ENCODE results near the gene FRAS1. TPM values are rescaled to one million over a fixed set of nuclear protein-coding genes. Genes with fewer than 3 reads are reported as not detected.
"Not testable (repeated sequence)": the region's sequence is repeated elsewhere in the genome, so short reads cannot be mapped to it uniquely, and the experiment has no call there.

The FRAS1 gene
- total RNA-seq, 1 experiment from 2014 or later, result under 0.01 TPM

DNA sequence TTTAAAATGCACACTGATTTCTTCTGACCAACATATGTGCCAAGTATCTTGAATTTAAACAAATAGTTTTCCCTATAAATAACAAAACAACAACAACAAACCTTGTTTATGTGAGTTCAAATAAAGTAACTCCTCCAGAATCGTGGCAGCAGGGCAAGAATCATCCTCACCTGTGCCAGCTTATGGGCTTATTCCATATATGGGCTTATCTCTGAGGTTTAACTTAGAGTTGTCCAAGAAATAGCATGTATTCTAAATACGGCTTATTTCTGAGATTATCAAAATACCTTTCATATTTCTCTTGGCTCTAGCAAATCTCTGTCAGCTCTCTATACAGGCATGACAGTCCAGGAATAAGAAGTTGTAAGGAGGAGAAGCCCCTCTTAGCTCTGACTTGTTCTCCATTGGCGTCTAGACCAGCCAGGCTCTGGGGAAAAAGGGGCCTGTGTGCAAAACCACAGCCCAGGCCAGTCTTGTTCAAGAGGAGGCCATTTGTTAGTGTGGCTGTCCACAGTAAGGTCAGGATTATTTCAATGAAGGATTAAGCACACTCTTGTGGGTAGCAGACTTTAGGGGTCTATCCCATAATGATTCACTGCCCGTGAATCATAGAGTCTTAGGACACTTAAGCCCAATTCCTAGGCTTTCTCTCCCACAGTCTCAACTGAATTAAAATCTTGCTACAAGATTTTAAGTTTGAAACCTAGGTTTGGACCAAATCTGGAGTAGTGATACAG lies 63.2 kb downstream of the FRAS1 start:
- DNase-seq (ENCODE audit: low read depth), result no peak

DNA sequence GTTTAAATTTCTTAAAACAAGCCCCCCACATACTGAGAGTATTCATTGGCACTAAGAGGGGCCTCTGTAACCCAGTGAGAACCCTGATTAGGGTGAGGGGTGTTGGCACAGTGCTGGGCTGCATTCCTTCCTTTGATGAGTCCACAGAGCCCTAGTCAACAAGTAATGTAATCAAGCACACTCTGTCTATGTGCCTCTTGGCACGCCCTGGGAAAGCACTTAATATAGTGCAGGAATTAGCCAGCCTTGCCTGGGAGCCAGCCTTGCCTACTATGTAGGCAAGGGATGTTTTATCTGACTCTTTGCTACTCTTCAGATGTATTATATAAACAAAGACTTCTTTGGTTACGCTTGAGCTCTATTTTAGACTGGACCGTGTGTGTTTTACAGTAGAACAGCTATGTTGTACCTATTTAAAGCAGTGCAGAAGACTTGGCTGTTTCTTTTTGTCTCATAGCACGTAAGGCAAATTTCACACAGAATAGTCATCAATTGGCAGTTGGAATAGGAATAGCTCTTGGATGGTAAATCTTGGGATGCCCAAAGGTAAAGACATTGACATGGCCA lies 64.3 kb downstream of the FRAS1 start:
- no peak for DNase-seq (ENCODE audit: low read depth)

DNA sequence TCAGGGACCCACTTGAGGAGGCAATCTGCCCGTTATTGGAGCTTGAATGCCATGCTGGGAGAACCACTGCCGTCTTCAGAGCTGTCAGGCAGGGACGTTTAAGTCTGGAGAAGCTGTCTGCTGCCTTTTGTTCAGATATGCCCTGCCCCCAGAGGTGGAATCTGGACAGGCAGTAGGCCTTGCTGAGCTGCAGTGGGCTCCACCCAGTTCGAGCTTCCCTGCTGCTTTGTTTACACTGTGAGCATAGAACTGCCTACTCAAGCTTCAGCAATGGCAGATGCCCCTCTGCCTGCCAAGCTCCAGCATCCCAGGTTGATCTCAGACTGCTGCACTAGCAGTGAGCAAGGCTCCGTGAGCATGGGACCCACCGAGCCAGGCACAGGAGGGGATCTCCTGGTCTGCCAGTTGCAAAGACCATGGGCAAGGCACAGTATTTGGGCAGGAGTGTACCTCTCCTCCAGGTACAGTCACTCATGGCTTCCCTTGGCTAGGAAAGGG lies 68.8 kb downstream of the FRAS1 start:
- DNase-seq (ENCODE audit: low read depth), result not testable (repeated sequence)

DNA sequence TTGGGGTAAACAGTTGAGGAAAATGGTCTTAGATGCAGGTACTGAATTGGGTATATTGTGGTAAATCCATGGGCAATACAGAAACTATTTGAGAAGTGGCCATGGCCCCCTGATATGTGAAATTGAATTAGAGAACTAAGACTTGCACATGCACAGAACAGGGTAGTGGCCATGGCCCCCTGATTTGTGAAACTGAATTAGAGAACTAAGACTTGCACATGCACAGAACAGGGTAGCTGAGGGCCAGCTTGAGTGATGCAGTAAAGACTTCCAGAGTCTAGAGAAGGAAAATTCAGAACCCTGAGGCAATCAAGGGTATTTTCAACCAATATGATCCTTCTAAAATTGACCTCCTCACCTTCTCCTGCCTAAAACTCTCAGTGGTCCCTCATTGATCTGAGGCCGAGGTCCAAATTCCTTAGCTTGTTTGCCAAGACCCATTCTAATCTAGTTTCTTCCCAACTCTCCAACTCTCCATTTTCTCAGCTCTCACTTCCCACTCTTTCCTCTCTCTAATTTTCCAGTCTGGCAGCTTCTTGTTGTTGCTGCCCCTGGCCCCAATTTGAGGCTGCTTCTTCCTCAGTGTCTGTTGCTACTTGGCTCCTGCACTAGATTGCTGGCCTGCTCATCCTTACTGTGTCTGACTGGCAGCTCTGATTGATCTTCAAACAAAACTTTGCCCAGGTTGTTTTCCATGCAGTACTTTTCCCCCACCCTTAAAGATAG lies 72.4 kb downstream of the FRAS1 start:
- DNase-seq (ENCODE audit: low read depth), result no peak

DNA sequence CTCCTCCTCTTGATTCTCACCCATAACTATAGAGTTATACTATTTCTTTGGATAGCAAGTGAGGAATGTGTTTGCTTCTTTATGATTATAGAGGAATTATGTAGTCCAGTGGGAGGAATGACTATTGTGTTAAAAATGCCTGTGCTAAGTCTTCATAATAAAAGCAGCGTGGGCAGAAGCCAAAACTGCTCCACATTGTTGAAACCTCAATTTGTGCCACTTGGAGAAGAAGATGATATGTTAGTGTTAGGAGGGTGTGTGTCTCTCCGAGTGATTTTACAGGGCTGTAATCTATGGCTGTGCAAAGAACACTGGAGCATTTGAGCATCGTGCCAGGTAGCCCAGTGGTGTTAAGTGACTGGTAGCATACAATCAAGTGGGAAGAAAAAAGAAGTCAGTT lies 74.3 kb downstream of the FRAS1 start:
- DNase-seq (ENCODE audit: low read depth), result no peak

DNA sequence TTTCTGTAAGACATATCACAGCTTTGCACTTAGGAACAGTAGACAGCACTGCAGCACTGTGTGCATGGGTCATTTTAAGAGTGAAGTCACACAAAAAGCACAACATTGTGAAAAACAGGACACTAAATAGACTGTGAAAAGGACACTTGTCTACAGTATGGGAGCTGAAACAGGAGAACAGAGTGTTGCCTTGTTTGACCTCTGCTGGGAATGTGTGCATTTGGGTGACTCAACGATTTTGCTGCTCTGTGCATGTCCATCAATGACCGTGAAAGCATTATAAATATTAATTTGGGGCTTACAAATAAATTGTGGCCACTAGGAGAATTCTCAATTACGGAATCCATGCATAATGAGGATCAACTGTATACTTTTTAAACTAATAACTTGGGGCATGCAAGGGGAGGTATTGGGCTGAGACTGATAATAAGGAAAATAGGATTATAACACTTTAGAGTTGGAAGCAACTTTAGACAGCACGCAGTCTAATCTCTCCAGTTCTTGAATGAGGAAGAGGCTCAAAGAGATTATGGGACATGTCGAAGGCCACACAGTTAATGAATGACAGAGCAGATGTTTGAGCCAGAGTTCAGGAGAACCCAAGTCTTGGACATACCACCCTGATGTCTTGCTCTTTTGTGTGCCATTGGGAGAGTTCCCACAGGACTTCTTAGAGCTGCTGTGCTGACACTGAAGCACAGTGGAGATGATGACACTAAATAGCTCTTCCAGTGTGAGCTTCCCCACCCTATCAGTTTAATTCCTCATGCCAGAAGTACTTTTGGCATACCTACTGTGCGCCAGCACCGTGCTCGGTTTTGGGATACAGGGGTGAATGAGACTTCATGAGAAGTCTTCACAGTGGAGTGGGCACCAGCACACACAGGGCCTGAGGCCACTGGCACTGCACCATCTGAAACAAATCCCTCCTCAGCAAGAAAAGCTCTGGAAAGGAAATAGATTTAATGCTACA lies 79.3 kb downstream of the FRAS1 start:
- DNase-seq (ENCODE audit: low read depth), result no peak

DNA sequence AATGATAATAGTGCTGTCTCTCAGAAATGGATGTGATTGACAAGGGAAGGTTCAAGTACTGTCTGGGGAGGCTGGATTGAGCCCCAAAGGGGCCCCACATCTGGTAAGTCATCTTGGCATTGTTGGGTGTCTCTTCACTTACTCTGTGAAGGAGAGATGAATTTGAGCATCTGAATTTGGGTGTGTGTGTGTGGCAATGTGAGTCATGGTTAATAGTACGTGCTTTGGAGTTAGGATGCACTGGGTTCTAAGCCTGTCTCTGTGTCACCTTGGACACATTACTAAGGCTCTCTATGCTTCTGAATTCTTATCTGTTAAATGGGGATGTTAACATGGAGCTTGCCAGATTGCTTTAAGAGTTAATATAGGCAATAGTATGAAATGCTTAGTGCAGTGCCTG lies 80.4 kb downstream of the FRAS1 start:
- DNase-seq (ENCODE audit: low read depth), result no peak

DNA sequence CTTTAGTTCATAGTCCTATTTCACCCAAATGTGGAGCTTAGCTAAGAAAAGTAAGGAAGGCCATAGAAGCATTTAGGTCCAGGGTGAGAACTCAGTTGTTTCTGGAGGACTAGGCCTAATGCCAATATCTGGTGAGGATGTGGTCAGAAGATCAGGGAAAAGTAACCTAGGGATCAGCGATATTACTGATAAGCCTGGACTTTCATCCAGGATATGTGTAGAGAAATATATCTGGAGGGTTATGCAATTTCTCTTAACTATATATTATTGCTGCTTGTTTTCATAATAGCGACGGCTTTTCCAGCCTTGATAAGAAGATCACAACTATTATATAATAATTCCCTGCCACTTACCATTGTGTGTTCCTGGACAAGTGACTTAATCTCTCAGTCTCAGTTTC lies 81.1 kb downstream of the FRAS1 start:
- DNase-seq (ENCODE audit: low read depth), result no peak

DNA sequence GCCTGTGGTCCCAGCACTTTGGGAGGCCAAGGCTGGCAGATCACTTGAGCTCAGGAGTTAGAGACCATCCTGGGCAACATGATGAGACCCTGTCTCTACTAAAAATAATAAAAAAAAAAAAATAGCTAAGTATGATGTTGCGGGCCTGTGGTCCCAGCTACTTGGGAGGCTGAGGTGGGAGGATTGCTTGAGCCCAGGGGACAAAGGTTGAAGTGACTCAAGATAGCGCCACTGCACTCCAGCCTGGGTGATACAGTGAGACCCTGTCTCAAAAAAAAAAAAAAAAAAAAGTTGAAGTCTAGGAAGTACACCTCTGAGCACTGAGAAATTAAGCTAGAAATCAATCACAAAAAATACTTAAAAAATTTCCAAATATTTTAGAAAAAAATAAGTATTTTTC lies 86.5 kb downstream of the FRAS1 start:
- DNase-seq (ENCODE audit: low read depth), result no peak

DNA sequence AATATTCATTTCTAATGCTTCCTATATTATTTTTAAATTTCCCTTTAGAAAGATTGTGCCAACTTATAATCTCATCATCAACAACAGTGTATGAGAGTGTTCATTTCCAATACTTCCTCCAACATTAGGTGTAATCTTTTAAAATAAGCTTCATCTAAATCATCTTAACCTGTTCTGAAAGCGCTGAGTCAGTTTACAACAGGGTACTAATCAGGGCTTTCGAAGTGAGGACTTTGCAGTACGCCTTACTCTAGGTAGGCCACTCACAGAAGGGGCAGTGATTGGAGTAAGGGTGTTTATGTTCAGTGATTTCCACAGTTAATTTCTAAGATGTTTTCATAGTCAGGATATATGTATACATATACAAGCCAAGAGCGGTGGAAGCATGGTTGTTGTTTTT lies 87.9 kb downstream of the FRAS1 start:
- no peak for DNase-seq (ENCODE audit: low read depth)

DNA sequence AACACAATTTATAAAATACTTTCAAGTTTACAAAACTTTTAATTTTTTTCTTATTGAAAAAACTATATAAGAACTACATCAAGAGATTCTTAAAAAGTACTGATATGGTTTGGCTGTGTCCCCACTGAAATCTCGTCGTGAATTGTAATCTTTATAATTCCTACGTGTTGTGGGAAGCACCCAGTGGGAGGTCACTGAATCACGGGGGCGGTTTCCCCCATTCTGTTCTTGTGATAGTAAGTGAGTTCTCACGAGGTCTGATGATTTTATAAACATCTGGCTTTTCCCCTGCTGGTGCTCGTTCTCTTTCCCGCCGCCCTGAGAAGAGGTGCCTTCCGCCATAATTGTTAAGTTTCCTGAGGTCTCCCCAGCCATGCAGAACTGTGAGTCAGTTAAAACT lies 88.5 kb downstream of the FRAS1 start:
- no peak for DNase-seq (ENCODE audit: low read depth)

DNA sequence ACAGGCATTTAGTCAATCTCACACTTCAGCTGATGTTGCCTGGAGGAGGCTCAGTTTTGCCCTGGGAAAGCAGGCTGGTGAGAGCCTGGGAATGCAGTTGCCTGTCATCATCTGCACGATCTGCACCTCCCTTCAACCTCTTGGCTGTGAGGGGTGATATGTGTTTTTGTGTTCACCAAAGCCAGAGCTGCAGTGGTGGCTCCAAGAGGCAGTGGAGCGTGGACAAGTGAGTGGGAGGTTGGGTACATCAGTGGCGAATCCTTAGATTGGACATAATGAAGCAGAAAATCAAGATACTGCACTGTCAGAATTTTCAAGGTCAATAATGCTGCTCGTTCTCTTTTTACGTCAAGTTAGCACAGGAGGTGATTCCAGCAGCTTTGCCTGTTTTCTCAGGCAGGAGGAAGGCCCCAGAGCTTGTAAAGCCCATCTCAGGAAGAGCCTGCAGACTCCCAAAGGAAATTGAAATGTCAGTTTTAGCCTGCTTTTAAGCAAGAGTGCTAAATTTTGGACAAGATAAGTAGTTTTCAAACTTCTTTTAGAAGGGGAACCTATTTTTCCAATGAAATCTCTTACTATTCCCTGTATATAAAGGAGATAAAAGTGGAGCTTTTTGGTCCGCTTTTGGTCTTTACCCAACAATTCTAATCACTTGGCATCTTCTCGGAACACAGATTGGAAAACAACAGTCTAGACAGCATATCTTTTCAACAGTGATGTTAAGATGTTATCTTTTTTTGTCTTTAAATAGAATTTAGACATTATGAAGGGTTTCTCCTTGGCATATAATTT lies 92.8 kb downstream of the FRAS1 start:
- no peak for DNase-seq (ENCODE audit: low read depth)

DNA sequence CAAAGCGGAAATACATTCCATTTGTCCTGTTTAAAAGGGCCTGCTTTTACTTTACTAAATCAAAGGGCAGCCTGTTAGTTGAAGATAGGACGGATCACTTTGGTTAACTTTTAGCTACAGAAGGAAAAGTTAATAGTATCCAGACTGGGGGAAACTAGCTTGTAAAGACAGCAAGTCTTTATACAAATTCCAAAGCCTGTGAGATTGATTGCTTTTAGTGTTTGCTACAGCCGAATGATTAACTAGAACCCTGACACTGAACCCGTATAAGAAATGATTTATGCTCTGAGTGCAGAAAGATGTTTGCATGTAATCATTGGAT lies 93.4 kb downstream of the FRAS1 start:
- DNase-seq (ENCODE audit: low read depth), result no peak

DNA sequence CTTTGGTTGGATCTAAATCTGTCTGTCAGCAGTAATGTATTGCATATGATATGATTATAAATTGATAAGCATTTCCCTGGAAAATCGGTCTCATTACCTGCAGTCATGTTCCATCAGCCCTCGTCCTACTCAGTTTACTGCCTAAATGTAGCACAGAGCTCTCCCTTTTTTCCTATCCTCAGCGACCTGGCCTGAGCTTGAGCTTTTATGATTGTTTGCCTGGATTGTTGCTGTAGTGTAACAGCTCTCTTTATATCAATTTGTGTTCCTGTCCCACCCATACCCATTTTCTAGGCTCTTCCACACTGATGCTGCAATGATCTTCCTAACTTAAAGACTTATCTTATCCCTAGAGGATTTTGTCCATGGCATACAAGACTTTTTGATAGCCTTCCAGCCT lies 95.7 kb downstream of the FRAS1 start:
- no peak for DNase-seq (ENCODE audit: low read depth)

DNA sequence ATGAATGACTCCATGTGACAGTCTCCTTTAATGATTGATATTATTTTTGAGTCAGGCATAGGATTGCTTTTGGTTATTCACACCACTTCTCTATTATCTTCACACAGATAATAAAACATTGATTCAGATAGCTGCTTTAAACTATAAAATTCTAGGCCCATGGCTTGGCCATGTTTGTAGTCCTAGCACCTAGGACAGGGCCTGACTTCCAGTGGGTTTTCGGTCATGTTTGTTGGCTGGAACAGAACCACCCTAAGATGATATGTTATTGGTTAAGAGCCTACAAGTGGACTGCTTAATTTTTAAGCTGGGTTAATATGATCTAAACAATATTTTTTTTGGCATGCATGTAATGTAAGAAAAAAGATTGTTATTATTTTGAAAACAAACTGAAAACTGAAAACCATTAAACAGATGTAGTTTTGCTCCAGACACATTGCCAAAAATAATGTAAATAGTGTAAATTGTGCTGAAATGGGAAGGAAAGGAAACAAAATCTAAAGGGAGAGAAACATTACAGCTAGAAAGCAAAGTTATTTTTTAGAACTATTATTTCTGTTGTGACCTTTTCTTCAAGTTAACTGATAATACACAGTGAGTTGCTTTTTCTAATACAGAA lies 98.0 kb downstream of the FRAS1 start:
- DNase-seq (ENCODE audit: low read depth), result no peak

DNA sequence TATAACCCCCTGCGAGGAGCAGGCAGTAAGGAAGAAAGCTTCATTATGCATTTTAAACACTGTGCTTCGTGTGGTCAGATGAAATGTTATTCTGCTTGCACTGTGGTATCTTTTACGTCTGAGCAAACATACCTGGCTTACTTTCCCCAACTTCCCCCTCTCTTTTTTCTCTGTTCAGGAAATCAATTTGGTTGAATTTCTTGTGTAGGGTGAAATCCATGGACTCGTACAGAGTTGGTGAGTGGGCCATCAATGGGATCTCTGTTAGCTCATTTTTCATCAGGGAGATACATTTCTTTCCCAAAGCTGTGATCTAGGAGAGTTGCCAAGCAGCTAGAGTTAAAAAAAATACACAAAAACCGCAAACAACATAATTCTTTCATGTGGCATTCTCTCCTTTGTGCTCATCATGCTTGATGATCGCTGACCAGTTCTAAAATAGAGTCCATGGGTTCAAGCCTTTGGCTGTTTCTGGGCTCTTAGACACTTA lies 98.5 kb downstream of the FRAS1 start:
- peak; percentile 26 for DNase-seq (ENCODE audit: low read depth)

DNA sequence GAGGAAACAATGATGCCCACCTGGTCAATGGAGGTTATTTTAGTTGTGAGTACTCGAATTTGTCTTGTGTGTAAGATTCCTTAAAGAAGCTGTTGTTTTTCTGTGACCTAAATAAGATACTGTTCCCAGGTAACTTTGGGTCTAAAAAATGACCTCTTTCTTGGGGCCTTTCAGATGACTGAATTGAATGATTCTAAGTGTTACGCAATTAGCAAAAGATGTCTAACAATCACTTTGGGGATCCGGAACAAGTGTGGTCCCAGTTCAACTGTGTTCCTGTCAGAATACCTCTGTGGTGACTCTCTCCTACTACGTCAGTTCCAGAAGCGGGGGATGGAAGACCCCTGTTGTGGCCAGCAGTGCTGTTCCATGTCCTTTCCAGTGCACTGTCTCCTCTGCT lies 99.4 kb downstream of the FRAS1 start:
- no peak for DNase-seq (ENCODE audit: low read depth)

DNA sequence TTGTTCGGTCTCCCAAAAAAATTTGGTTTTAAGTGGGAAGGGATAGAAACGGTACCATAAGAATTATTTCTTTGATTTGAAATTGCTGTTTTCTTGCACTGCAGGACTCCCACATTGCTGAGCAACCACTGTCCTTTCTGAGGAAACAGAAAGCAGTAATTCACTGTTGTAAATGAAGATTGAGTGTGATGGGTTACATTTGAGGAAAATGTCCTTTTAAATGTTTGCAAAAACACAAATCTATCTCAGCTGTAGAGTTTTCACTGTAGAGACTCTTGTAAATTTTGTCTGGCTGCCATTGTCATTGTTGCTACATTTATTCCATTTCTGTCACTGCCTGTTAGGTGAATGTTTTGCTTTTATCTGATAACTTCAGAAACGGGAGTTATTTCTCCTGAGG lies 105.2 kb downstream of the FRAS1 start:
- no peak for DNase-seq (ENCODE audit: low read depth)

DNA sequence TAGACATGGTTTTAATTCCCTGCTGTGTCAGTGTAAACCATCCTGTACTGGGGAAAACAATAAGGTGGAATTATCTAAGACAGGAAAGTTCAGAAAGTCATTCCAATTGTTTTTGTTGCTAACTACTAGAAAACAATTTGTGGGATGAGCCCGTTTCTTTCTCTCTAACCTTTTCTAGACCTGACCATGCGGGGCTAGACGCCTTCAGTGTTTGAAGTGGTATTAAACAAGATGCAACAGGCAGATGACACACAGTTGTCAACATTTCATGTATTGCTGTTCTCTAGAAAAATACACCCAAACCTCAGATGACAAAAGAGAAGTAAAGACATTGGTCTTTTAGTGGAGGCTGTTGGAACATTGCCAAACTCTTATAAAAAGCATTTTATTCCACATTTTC lies 105.7 kb downstream of the FRAS1 start:
- DNase-seq (ENCODE audit: low read depth), result no peak

DNA sequence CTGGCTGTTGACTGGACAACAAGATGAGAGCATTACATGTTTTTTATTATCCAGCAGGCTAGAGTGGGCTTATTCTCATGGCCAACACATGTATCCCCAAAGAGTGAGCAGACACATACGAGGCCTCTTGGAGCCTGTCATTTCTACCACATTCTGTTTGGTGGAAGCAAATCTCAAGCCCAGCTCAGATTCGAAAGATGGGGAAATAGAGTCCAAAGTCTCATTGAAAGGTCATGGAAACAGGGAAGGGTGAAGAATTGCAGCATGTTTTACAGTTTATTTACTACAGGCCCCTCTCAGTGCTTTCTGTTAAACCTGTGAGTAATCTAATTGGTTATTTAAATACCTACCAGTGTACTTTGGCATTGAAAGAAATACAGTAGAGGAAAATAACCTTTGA lies 108.6 kb downstream of the FRAS1 start:
- DNase-seq (ENCODE audit: low read depth), result no peak

DNA sequence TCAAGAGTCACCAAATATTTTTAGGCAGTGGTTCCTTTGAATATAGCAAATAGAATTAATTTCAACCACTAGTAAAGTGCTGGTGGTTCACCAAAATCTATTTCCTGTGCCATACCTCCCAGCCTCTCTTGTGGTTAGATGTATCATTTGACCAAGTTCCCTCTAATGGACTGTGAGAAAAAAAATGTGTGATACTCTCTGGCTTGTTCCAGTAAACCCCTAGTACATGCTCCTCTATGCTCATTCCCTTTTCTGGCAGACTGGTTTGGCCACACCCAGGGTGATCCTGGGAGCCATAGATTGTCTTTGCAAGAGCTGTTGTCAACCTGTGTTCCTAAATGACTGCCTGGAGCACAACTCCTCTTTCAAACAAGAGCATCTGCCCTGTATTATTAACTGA lies 109.5 kb downstream of the FRAS1 start:
- no peak for DNase-seq (ENCODE audit: low read depth)

Data from RPMI7951 (cell line).